HepG2 (cell line): Measurements from ENCODE around the gene TNNI2. TPM values are rescaled to one million over a fixed set of nuclear protein-coding genes. Genes with fewer than 3 reads are reported as not detected.
A peak's percentile ranks its signal among the peaks of the same experiment; 100 is the strongest.

Source experiments
- CCAR2 ChIP-seq: fragments of 200-400 bp; formaldehyde crosslinking; optimal IDR thresholded peaks from 2 replicates; pipeline ENCODE3; 2018; ENCODE audit warnings: low read depth, mild to moderate bottlenecking, low read length, moderate library complexity
- HCFC1 ChIP-seq: fragments of 150-350 bp; IDR thresholded peaks from 2 replicates; pipeline ENCODE4 v1.6.1; 2014; ENCODE audit warnings: low read depth, low read length
- IRF2 ChIP-seq: IDR thresholded peaks from 2 replicates; pipeline ENCODE4 v1.6.1; 2018; ENCODE audit warnings: missing genetic modification reagents, missing compliant biosample characterization
- IRF9 ChIP-seq: sonication (generic); formaldehyde crosslinking; IDR thresholded peaks from 2 replicates; pipeline ENCODE4 v1.8.0; 2022; ENCODE audit warnings: missing genetic modification reagents, mild to moderate bottlenecking, borderline replicate concordance
- MEIS1 ChIP-seq: sonication (generic); formaldehyde crosslinking; IDR thresholded peaks from 2 replicates; pipeline ENCODE4 v1.9.0; 2021; ENCODE audit warnings: mild to moderate bottlenecking, missing genetic modification reagents, moderate library complexity, borderline replicate concordance
- PCBP2 ChIP-seq: fragments of 200-400 bp; formaldehyde crosslinking; optimal IDR thresholded peaks from 2 replicates; pipeline ENCODE3; 2018; ENCODE audit warnings: low read length, low read depth; ENCODE audit not compliant: poor library complexity, severe bottlenecking
- PHB2 ChIP-seq: fragments of 450-650 bp; IDR thresholded peaks from 2 replicates; pipeline ENCODE4 v1.6.1; 2018; ENCODE audit not compliant: partially characterized antibody
- SETDB1 ChIP-seq: sonication (generic); formaldehyde crosslinking; IDR thresholded peaks from 2 replicates; pipeline ENCODE4 v1.5.1; 2020; ENCODE audit warnings: missing genetic modification reagents, mild to moderate bottlenecking, borderline replicate concordance
- ZNF17 ChIP-seq: sonication (generic); formaldehyde crosslinking; IDR thresholded peaks from 2 replicates; pipeline ENCODE4 v1.5.0; 2020; ENCODE audit warnings: mild to moderate bottlenecking, missing genetic modification reagents
- ZNF296 ChIP-seq: sonication (generic); formaldehyde crosslinking; conservative IDR thresholded peaks from 2 replicates; pipeline ENCODE4 v1.5.0; 2020; ENCODE audit warnings: mild to moderate bottlenecking, missing genetic modification reagents
- ZNF451 ChIP-seq: sonication (generic); formaldehyde crosslinking; IDR thresholded peaks from 2 replicates; pipeline ENCODE4 v1.5.0; 2020; ENCODE audit warnings: mild to moderate bottlenecking, missing genetic modification reagents
- ZNF510 ChIP-seq: sonication (generic); formaldehyde crosslinking; IDR thresholded peaks from 2 replicates; pipeline ENCODE4 v1.4.0; 2020; ENCODE audit warnings: low read depth, mild to moderate bottlenecking, missing genetic modification reagents
- ZNF687 ChIP-seq: sonication (generic); formaldehyde crosslinking; IDR thresholded peaks from 2 replicates; pipeline ENCODE4 v1.5.1; 2020; ENCODE audit warnings: mild to moderate bottlenecking, missing genetic modification reagents, moderate library complexity
- ZNF746 ChIP-seq: sonication (generic); formaldehyde crosslinking; IDR thresholded peaks from 2 replicates; pipeline ENCODE4 v1.8.0; 2022; ENCODE audit warnings: mild to moderate bottlenecking, missing genetic modification reagents
- polyA plus RNA-seq, 8 experiments: library from polyadenylated mRNA; depleted of rRNA in 3 of 8; stranded (reverse) in 7 of 8; unstranded in 1 of 8; fragments of >200 nt; fragmentation: Illumina TruSeq in 4 of 8; extraction: Trizol in 4 of 8; gene quantifications; 2 replicates each; pipeline versions ENCODE4 v1.2.1 to v1.2.3, GENCODE V29; 2011 to 2016; ENCODE audit warnings: low read depth in 4 of 8, missing spikeins in 1 of 8, mixed read lengths in 1 of 8; ENCODE audit not compliant: insufficient read depth in 1 of 8
- total RNA-seq, 5 experiments: library from RNA; depleted of rRNA; stranded (reverse); fragments of >200 nt; fragmentation: Illumina TruSeq; extraction: Trizol; gene quantifications; 2 replicates each; pipeline ENCODE4 v1.2.3, GENCODE V29; 2016; ENCODE audit warnings: low read depth in 1 of 5
- TF ChIP-seq, protein P1 (sequence below): sonication (generic); formaldehyde crosslinking; IDR thresholded peaks from 2 replicates; pipeline ENCODE4 v1.8.1; 2022; ENCODE audit warnings: mild to moderate bottlenecking, missing genetic modification reagents
- TF ChIP-seq, protein P2 (sequence below): sonication (generic); formaldehyde crosslinking; IDR thresholded peaks from 2 replicates; pipeline ENCODE4 v1.4.0; 2020; ENCODE audit warnings: missing genetic modification reagents, borderline replicate concordance
- TF ChIP-seq, protein P3 (sequence below): sonication (generic); formaldehyde crosslinking; IDR thresholded peaks from 2 replicates; pipeline ENCODE4 v1.4.0; 2020; ENCODE audit warnings: missing genetic modification reagents, mild to moderate bottlenecking, borderline replicate concordance

TNNI2 gene
- total and polyA plus RNA-seq, 2 of the 13 experiments (the other 11 are each of a cell fraction or from before 2014, with no cell fraction given) = 7.2 to 12.0 TPM

GRCh38 chr11:1834062-1834610, 4.6 kb upstream of the TNNI2 start (continued):
- TF ChIP-seq ZNF687 (peak; percentile 100), CCAR2 (no peak), IRF2 (peak; percentile 37; the same call in 1 of the 2 replicates), ZNF746 (CRISPR knock-in tag) (0 out of 2 replicates have a peak, but pooled peaks have one; percentile 33), IRF9 (CRISPR knock-in tag) (no peak), MEIS1 (no peak; the same call in 1 of the 2 replicates), ZNF296 (CRISPR knock-in tag) (peak; percentile 93), SETDB1 (no peak), PCBP2 (no peak), ZNF510 (CRISPR knock-in tag) (no peak), PHB2 (no peak), HCFC1 (no peak), ZNF451 (CRISPR knock-in tag) (peak; percentile 69; the same call in 1 of the 2 replicates), ZNF17 (no peak)
- TF ChIP-seq, protein P1, sequence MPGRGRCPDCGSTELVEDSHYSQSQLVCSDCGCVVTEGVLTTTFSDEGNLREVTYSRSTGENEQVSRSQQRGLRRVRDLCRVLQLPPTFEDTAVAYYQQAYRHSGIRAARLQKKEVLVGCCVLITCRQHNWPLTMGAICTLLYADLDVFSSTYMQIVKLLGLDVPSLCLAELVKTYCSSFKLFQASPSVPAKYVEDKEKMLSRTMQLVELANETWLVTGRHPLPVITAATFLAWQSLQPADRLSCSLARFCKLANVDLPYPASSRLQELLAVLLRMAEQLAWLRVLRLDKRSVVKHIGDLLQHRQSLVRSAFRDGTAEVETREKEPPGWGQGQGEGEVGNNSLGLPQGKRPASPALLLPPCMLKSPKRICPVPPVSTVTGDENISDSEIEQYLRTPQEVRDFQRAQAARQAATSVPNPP (CRISPR knock-in tag) = no peak
- TF ChIP-seq, protein P2, sequence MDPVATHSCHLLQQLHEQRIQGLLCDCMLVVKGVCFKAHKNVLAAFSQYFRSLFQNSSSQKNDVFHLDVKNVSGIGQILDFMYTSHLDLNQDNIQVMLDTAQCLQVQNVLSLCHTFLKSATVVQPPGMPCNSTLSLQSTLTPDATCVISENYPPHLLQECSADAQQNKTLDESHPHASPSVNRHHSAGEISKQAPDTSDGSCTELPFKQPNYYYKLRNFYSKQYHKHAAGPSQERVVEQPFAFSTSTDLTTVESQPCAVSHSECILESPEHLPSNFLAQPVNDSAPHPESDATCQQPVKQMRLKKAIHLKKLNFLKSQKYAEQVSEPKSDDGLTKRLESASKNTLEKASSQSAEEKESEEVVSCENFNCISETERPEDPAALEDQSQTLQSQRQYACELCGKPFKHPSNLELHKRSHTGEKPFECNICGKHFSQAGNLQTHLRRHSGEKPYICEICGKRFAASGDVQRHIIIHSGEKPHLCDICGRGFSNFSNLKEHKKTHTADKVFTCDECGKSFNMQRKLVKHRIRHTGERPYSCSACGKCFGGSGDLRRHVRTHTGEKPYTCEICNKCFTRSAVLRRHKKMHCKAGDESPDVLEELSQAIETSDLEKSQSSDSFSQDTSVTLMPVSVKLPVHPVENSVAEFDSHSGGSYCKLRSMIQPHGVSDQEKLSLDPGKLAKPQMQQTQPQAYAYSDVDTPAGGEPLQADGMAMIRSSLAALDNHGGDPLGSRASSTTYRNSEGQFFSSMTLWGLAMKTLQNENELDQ (CRISPR knock-in tag) = no peak
- TF ChIP-seq, protein P3, sequence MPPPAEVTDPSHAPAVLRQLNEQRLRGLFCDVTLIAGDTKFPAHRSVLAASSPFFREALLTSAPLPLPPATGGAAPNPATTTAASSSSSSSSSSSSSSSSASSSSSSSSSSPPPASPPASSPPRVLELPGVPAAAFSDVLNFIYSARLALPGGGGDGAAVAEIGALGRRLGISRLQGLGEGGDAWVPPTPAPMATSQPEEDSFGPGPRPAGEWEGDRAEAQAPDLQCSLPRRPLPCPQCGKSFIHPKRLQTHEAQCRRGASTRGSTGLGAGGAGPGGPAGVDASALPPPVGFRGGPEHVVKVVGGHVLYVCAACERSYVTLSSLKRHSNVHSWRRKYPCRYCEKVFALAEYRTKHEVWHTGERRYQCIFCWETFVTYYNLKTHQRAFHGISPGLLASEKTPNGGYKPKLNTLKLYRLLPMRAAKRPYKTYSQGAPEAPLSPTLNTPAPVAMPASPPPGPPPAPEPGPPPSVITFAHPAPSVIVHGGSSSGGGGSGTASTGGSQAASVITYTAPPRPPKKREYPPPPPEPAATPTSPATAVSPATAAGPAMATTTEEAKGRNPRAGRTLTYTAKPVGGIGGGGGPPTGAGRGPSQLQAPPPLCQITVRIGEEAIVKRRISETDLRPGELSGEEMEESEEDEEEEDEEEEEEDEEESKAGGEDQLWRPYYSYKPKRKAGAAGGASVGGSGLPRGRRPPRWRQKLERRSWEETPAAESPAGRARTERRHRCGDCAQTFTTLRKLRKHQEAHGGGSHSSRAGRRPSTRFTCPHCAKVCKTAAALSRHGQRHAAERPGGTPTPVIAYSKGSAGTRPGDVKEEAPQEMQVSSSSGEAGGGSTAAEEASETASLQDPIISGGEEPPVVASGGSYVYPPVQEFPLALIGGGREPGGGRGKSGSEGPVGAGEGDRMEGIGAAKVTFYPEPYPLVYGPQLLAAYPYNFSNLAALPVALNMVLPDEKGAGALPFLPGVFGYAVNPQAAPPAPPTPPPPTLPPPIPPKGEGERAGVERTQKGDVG (CRISPR knock-in tag) = no peak; the same call in 1 of the 2 replicates
